OCI-LY3 (cell line): ENCODE results near the gene IQGAP1.

Experiments
- EZH2phosphoT487 ChIP-seq: fragments of 200-600 bp; shearing (Covaris generic); IDR thresholded peaks from 2 replicates; pipeline ENCODE4 v1.6.1; 2018; ENCODE audit warnings: antibody characterized with exemption, mixed run types, low read depth
- TF ChIP-seq, protein P1 (sequence below): fragments of 200-600, 300-600 bp; sonication (generic); IDR thresholded peaks from 2 replicates; pipeline ENCODE4 v1.5.1; 2014; ENCODE audit warnings: antibody characterized with exemption, low read length, low read depth

DNA sequence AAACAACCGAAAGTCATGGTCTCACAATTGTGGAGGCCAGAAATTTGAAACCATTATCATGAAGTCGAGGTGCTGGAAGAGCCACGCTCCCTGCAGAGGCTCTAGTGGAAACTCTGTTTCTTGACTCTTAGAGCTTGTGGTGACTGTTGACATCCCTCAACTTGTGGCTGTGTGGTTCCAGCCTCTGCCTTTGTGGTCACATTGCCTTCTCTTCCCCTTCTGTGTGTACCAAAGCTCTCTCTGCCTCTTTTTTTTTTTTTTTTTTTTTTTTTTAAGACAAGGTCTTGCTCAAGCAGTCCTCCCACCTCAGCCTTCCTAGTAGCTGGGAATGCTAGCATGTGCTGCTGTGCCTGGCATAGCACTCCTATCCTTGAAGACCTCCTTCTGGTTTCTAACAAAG lies 93.0 kb downstream of the IQGAP1 start:
- TF ChIP-seq, protein P1, sequence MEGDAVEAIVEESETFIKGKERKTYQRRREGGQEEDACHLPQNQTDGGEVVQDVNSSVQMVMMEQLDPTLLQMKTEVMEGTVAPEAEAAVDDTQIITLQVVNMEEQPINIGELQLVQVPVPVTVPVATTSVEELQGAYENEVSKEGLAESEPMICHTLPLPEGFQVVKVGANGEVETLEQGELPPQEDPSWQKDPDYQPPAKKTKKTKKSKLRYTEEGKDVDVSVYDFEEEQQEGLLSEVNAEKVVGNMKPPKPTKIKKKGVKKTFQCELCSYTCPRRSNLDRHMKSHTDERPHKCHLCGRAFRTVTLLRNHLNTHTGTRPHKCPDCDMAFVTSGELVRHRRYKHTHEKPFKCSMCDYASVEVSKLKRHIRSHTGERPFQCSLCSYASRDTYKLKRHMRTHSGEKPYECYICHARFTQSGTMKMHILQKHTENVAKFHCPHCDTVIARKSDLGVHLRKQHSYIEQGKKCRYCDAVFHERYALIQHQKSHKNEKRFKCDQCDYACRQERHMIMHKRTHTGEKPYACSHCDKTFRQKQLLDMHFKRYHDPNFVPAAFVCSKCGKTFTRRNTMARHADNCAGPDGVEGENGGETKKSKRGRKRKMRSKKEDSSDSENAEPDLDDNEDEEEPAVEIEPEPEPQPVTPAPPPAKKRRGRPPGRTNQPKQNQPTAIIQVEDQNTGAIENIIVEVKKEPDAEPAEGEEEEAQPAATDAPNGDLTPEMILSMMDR, result no peak
- no peak for TF ChIP-seq EZH2phosphoT487
